Ishikawa (cell line): ENCODE results near the gene KBTBD12.

Experiments
- CEBPB ChIP-seq: IDR thresholded peaks from 2 replicates; pipeline ENCODE4 v1.6.1; 2012
- CREB1 ChIP-seq: IDR thresholded peaks from 2 replicates; pipeline ENCODE4 v1.6.1; 2012; ENCODE audit warnings: low read depth
- EGR1 ChIP-seq: IDR thresholded peaks from 2 replicates; pipeline ENCODE4 v1.6.1; 2012
- EP300 ChIP-seq: IDR thresholded peaks from 2 replicates; pipeline ENCODE4 v1.6.1; 2012; ENCODE audit warnings: borderline replicate concordance
- FOXM1 ChIP-seq: IDR thresholded peaks from 2 replicates; pipeline ENCODE4 v1.6.1; 2012; ENCODE audit warnings: low read depth, borderline replicate concordance
- NFIC ChIP-seq: IDR thresholded peaks from 2 replicates; pipeline ENCODE4 v1.6.1; 2012
- RAD21 ChIP-seq: IDR thresholded peaks from 2 replicates; pipeline ENCODE4 v1.6.1; 2012; ENCODE audit warnings: low read depth
- REST ChIP-seq: IDR thresholded peaks from 2 replicates; pipeline ENCODE4 v1.6.1; 2012; ENCODE audit warnings: low read depth, mild to moderate bottlenecking
- TAF1 ChIP-seq: IDR thresholded peaks from 2 replicates; pipeline ENCODE4 v1.6.1; 2012; ENCODE audit warnings: low read depth, mild to moderate bottlenecking
- TCF12 ChIP-seq: IDR thresholded peaks from 2 replicates; pipeline ENCODE4 v1.6.1; 2012; ENCODE audit warnings: low read depth
- TEAD4 ChIP-seq: IDR thresholded peaks from 2 replicates; pipeline ENCODE4 v1.6.1; 2012
- USF1 ChIP-seq: IDR thresholded peaks from 2 replicates; pipeline ENCODE4 v1.6.1; 2012
- YY1 ChIP-seq: IDR thresholded peaks from 2 replicates; pipeline ENCODE4 v1.6.1; 2012; ENCODE audit warnings: low read depth
- ZBTB7A ChIP-seq: IDR thresholded peaks from 2 replicates; pipeline ENCODE4 v1.6.1; 2012; ENCODE audit warnings: low read depth
- TF ChIP-seq, protein P1 (sequence below): IDR thresholded peaks from 2 replicates; pipeline ENCODE4 v1.6.1; 2012

KBTBD12 gene

DNA sequence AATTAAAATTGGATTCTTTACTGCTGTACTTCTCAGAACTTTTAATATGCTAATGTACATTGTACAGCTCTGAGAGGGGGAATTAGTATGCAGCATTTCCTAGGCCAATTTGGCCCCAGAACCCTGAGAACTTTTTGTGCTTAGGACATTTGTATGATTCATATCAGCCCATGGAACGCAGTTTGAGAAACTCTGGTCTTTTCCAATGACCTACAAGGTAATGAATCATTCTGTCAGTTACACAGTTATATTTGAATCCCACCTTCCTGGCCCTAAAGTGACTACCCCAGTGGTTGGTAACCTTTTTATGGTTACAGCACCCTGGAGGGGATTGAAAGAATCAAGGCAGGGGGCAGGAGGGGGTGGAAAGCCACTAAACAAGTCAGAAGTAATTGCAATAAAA, 25.6 kb upstream of the KBTBD12 start:
- TF ChIP-seq REST (no peak), TAF1 (no peak), YY1 (no peak), RAD21 (no peak), TEAD4 (no peak), USF1 (no peak)
- TF ChIP-seq, protein P1, sequence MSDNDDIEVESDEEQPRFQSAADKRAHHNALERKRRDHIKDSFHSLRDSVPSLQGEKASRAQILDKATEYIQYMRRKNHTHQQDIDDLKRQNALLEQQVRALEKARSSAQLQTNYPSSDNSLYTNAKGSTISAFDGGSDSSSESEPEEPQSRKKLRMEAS = no peak

GRCh38 chr3:127889976-127890650, 24.9 kb upstream of the KBTBD12 start:
- TF ChIP-seq REST = no peak
- TF ChIP-seq RAD21 = no peak
- TF ChIP-seq CEBPB = no peak
- TF ChIP-seq EP300 = no peak

GRCh38 chr3:127890651-127891290, 24.3 kb upstream of the KBTBD12 start:
- peak; percentile 56 for TF ChIP-seq USF1

DNA sequence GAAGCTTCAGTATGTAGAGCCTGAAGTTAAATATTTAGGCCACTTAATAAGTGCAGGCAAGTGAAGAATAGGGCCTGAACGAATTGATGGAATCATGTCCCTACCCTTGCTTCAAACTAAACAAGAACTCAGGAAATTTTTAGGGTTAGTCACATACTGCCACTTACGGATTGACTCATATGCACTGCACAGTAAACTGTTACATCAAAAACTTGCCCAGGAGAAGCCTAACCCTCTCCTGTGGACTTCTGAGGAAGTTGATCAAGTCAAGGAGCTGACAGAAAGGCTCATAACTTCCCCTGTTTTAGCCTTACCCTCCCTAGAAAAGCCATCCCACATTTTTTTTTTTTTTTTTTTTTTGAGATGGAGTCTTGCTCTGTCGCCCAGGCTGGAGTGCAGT, 20.6 kb upstream of the KBTBD12 start:
- TF ChIP-seq EP300 = no peak
- no peak for TF ChIP-seq FOXM1
- no peak for TF ChIP-seq CREB1
- TF ChIP-seq, protein P1 = no peak
- no peak for TF ChIP-seq RAD21
- no peak for TF ChIP-seq TAF1
- TF ChIP-seq EGR1 = no peak
- no peak for TF ChIP-seq YY1
- no peak for TF ChIP-seq REST
- no peak for TF ChIP-seq CEBPB
- TF ChIP-seq USF1 = no peak
- TF ChIP-seq ZBTB7A = no peak
- no peak for TF ChIP-seq NFIC
- TF ChIP-seq TEAD4 = no peak
- no peak for TF ChIP-seq TCF12

- no peak for TF ChIP-seq TCF12
- no peak for TF ChIP-seq ZBTB7A
- no peak for TF ChIP-seq NFIC
- TF ChIP-seq TEAD4 = no peak
- TF ChIP-seq CREB1 = no peak
- no peak for TF ChIP-seq EP300
- TF ChIP-seq, protein P1 = no peak
- TF ChIP-seq CEBPB = no peak
- TF ChIP-seq EGR1 = no peak
- TF ChIP-seq YY1 = no peak
- TF ChIP-seq USF1 = no peak
- no peak for TF ChIP-seq TAF1
- no peak for TF ChIP-seq FOXM1
- TF ChIP-seq REST = no peak
- TF ChIP-seq RAD21 = no peak
These were observed 15.8 kb upstream of the KBTBD12 start for GRCh38 chr3:127899200-127899599.
